OCI-LY3 (cell line): ENCODE data around the gene RNF115.

ENCODE experiments used
- CTCF ChIP-seq: fragments of 200-600, 300-600 bp; sonication (generic); IDR thresholded peaks from 2 replicates; pipeline ENCODE4 v1.5.1; 2014; ENCODE audit warnings: antibody characterized with exemption, low read length, low read depth
- EZH2phosphoT487 ChIP-seq: fragments of 200-600 bp; shearing (Covaris generic); IDR thresholded peaks from 2 replicates; pipeline ENCODE4 v1.6.1; 2018; ENCODE audit warnings: antibody characterized with exemption, mixed run types, low read depth

DNA sequence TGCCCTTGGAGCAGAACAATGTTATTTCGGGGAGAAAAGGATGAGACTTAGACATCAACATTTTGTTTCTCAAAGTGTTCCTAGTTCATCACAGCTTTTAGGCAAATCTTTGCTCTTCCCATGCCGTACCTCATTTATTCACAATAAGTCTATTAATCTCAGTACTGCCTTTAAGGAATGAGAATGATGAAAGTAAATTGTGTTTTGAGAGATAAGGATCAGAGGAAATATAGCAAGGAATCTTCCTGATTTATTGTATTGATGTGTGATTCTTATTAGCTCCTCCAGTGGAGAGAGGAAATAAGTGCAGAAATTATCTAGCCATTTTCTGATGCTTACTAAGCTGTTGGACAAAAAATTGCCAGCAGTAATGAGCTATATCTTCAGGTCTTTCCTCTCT is 2.1 kb upstream of the RNF115 start:
- TF ChIP-seq CTCF (no peak), EZH2phosphoT487 (no peak)
